ENCODE results near the gene RNASE7. TPM values are rescaled to one million over a fixed set of nuclear protein-coding genes. Genes with fewer than 3 reads are reported as not detected.

The RNASE7 gene
- total RNA-seq, 1 donor from 2014 or later: not detected

DNA sequence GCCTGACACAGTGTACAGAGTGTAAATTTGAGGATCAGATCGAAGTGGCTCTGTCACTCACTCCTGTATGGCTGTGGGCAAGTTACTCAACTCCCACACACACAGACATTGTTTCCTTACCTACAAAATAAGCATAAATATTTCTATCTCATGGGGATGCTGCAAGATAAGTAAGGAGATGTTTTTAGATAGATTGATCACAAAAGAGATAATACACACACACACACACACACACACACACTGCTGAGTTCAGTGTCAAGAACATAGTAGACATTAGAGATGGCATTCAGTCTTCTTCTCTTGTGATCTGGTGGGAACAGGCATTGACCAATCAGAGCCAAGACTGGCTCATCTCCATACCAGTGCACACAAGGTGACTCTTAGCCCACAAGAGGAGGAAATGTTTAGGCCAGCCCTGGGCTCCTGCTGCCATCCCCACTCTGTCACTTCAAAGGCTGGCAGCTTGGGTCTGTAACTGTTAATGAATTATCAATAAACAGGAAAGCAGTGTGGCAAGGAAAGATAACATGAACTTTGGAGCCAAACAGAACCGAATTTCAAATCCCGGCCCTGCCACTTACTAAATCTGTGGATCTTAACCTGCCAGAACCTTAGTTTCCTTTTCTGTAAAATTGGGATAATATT, 12.1 kb downstream of the RNASE7 start:
- peaks cover 8% of the 10 kb centered on the region for H3K4me1 ChIP-seq
- TF ChIP-seq CTCF (IDR thresholded peaks at IDR 0.05; ENCODE audit: borderline replicate concordance): no peak
- no peak overlapping the region for H3K4me3 ChIP-seq
- H3K27ac ChIP-seq (replicated peaks): no peak overlapping the region
- no peaks in the 10 kb centered on the region for H3K9me3 ChIP-seq (replicated peaks)
- H3K36me3 ChIP-seq: no peaks in the 10 kb centered on the region
- no peak for DNase-seq
- intact Hi-C loops (cut with micrococcal nuclease): no loop called here
- H3K27me3 ChIP-seq (ENCODE audit: low read depth): no peaks in the 10 kb centered on the region

DNA sequence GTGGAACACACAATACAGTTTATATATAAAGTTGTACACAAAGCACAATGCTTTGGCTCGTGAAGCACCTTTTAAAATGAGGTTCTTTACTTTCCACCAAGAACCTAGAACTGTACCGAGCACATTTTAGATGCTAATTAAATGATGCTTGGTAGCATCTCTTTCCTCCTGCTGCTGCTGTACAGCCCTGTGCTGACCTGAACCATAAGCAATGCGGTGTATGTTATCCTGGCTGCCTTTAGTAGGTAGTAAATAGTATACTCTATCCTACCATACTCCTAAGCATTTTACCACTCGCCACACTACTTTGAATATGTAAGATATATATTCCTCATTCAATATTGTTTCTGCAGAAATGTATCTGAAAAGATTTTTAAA, 12.6 kb downstream of the RNASE7 start:
- Histone ChIP-seq H3K9me3 (replicated peaks) (no peaks in the 10 kb centered on the region), H3K4me3 (no peak overlapping the region), H3K27ac (replicated peaks) (no peak overlapping the region), H3K4me1 (peaks cover 8% of the 10 kb centered on the region), H3K27me3 (ENCODE audit: low read depth) (no peaks in the 10 kb centered on the region), H3K36me3 (no peaks in the 10 kb centered on the region)
- TF ChIP-seq CTCF (IDR thresholded peaks at IDR 0.05; ENCODE audit: borderline replicate concordance): no peak
- intact Hi-C loops (cut with micrococcal nuclease): no loop called here
- no peak for DNase-seq

GRCh38 chr14:21055432-21056117, 13.4 kb downstream of the RNASE7 start:
- intact Hi-C loops (cut with micrococcal nuclease): no loop called here
- Histone ChIP-seq H3K4me1 (peaks cover 8% of the 10 kb centered on the region), H3K27ac (replicated peaks) (no peak overlapping the region), H3K9me3 (replicated peaks) (no peaks in the 10 kb centered on the region), H3K27me3 (ENCODE audit: low read depth) (no peaks in the 10 kb centered on the region), H3K4me3 (no peak overlapping the region), H3K36me3 (no peaks in the 10 kb centered on the region)
- DNase-seq: no peak
- no peak for TF ChIP-seq CTCF (IDR thresholded peaks at IDR 0.05; ENCODE audit: borderline replicate concordance)

GRCh38 chr14:21056520-21057163, 14.5 kb downstream of the RNASE7 start:
- Histone ChIP-seq H3K27me3 (ENCODE audit: low read depth) (no peaks in the 10 kb centered on the region), H3K27ac (replicated peaks) (no peak overlapping the region), H3K36me3 (no peaks in the 10 kb centered on the region), H3K4me3 (no peak overlapping the region), H3K9me3 (replicated peaks) (no peaks in the 10 kb centered on the region), H3K4me1 (peaks cover 8% of the 10 kb centered on the region)
- intact Hi-C loops (cut with micrococcal nuclease): no loop called here
- no peak for TF ChIP-seq CTCF (IDR thresholded peaks at IDR 0.05; ENCODE audit: borderline replicate concordance)
- DNase-seq: no peak

- intact Hi-C loops (cut with micrococcal nuclease): no loop called here
- Histone ChIP-seq H3K9me3 (replicated peaks) (no peaks in the 10 kb centered on the region), H3K36me3 (no peaks in the 10 kb centered on the region), H3K4me3 (no peak within 1 kb of the TSS), H3K27ac (replicated peaks) (no peak within 1 kb of the TSS), H3K27me3 (ENCODE audit: low read depth) (no peaks in the 10 kb centered on the region), H3K4me1 (peaks cover 9% of the 10 kb centered on the region)
- TF ChIP-seq CTCF (IDR thresholded peaks at IDR 0.05; ENCODE audit: borderline replicate concordance): peak; percentile 24
- DNase-seq: no peak
Observed at GRCh38 chr14:21057803-21058675, 15.9 kb downstream of the RNASE7 start, which contains the start of gene RNASE8. Gene RNASE8, plus strand, starts transcription at chr14:21057822. Its CDS starts 71 bp downstream, at chr14:21057893.

Data from left ventricle myocardium inferior (tissue), 1 donor.